Renal cortical epithelial cell (primary cell): ENCODE measurements around the gene RGS12. TPM values are rescaled to one million over a fixed set of nuclear protein-coding genes. Genes with fewer than 3 reads are reported as not detected.

Source experiments
- DNase-seq: peaks from one replicate; pipeline ENCODE4 v3.0.0-alpha.2; 2011; ENCODE audit warnings: low read depth
- total RNA-seq: library from RNA; depleted of rRNA; stranded (reverse); fragments of >200 nt; gene quantifications from 2 replicates; pipeline ENCODE4 v1.2.3, GENCODE V29; 2014

The RGS12 gene
- total RNA-seq, 1 donor from 2014 or later, result 27.4 TPM

GRCh38 chr4:3308691-3309090, 15.9 kb downstream of the RGS12 start:
- no peak for DNase-seq

- DNase-seq, result no peak
Observed at GRCh38 chr4:3310301-3311094, 17.7 kb downstream of the RGS12 start.

- DNase-seq, result no peak
Observed at GRCh38 chr4:3311095-3311372, 18.2 kb downstream of the RGS12 start.

GRCh38 chr4:3311489-3312171, 18.8 kb downstream of the RGS12 start:
- DNase-seq, result peak; percentile 41

GRCh38 chr4:3312362-3312761, 19.5 kb downstream of the RGS12 start:
- DNase-seq, result no peak

- no peak for DNase-seq
Observed at GRCh38 chr4:3313139-3313538, 20.3 kb downstream of the RGS12 start.

GRCh38 chr4:3313556-3314228, 20.9 kb downstream of the RGS12 start:
- no peak for DNase-seq

- DNase-seq, result no peak
Observed at GRCh38 chr4:3314706-3315260, 22.0 kb downstream of the RGS12 start.

GRCh38 chr4:3315566-3315965, 22.7 kb downstream of the RGS12 start:
- no peak for DNase-seq

GRCh38 chr4:3316146-3316545, 23.3 kb downstream of the RGS12 start:
- no peak for DNase-seq

- no peak for DNase-seq
Observed at GRCh38 chr4:3317011-3317655, 24.3 kb downstream of the RGS12 start.

- no peak for DNase-seq
Observed at GRCh38 chr4:3317656-3318211, 24.9 kb downstream of the RGS12 start.

GRCh38 chr4:3318561-3319021, 25.8 kb downstream of the RGS12 start:
- DNase-seq, result no peak

GRCh38 chr4:3320361-3321023, 27.7 kb downstream of the RGS12 start:
- no peak for DNase-seq

GRCh38 chr4:3321295-3321889, 28.6 kb downstream of the RGS12 start:
- no peak for DNase-seq

- DNase-seq, result peak; percentile 2
Observed at GRCh38 chr4:3322059-3322550, 29.3 kb downstream of the RGS12 start.

- DNase-seq, result no peak
Observed at GRCh38 chr4:3323071-3323481, 30.3 kb downstream of the RGS12 start.

- no peak for DNase-seq
Observed at GRCh38 chr4:3324093-3324815, 31.4 kb downstream of the RGS12 start.

- DNase-seq, result no peak
Observed at GRCh38 chr4:3328814-3329663, 36.2 kb downstream of the RGS12 start.
